Hindlimb muscle (tissue), 1 donor: ENCODE results near the gene MUS81. TPM values are rescaled to one million over a fixed set of nuclear protein-coding genes. Genes with fewer than 3 reads are reported as not detected.
"Not testable (repeated sequence)": the region's sequence is repeated elsewhere in the genome, so short reads cannot be mapped to it uniquely, and the experiment has no call there.

ENCODE experiments used
- DNase-seq: peaks from one replicate; pipeline ENCODE4 v3.0.0-alpha.2; 2013
- polyA plus RNA-seq: library from polyadenylated mRNA; unstranded; fragments of 120-200 nt; gene quantifications from one replicate; pipeline ENCODE4 v1.2.1, GENCODE V29; 2013; ENCODE audit not compliant: insufficient read length

MUS81 gene
- polyA plus RNA-seq, 1 donor: 52.3 TPM

DNA sequence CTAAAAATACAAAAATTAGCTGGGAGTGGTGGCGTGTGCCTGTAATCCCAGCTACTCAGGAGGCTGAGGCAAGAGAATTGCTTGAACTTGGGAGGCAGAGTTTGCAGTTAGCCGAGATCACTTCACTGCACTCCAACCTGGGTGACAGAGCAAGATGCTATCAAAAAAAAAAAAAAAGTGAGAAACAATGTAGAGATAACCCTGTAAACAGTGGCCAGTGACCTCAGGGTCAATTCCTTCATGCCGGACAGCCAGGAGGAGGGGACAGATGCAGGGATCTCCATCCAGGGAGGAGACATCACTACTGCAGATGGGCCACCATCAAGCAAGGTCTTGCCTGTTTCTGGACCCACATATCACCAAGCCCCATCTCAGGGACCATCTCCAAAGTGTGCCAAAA lies 12.5 kb upstream of the MUS81 start:
- DNase-seq: no peak

DNA sequence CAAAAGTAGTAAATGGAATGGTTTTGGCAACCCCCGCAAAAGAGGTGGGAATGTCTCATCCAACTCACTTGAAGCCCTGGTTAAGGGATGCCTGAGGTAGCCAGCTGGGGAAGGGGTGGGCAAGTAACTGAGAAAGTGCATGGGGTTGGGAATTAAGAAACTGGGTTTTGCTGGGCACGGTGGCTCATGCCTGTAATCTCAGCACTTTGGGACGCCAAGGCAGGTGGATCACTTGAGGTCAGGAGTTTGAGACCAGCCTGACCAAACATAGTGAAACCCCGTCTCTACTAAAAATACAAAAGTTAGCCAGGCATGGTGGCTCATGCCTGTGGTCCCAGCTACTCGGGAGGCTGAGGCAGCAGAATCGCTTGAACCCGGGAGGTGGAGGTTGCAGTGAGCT lies 11.5 kb upstream of the MUS81 start:
- DNase-seq: not testable (repeated sequence)

DNA sequence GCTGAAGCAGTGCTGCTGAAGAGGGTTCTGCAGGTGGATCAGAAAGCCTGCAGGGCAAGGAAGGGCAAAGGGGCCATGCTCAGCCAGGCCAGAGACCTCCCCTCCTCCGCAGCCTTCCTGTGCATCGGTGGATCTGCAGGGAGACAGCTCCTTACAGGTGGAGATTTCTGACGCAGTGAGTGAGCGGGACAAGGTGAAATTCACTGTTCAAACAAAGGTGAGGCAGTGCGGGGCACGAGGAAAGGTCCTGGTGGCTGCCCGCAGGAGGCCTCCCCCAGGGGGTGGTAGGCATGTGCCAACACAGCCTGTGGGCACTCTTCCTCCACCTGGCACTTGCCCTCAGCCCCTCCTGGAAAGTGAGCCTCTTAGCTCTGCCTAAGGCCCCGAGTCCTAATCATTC lies 10.9 kb upstream of the MUS81 start:
- DNase-seq: no peak

DNA sequence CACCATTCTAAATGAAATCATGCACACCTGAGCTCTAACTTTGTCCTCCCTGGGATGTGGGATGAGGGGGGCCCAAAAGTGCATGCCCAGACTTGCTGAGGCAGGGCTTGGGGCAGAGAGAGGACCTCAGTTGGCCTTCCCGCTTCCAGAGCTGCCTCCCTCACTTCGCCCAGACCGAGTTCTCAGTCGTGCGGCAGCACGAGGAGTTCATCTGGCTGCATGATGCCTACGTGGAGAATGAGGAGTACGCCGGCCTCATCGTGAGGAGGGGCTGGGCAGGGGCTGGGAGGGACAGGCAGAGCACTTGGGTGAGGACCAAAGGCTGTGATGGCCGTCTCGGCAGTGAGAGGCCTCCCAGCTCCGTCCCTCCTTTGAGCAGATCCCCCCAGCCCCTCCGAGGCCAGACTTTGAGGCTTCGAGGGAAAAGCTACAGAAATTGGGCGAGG lies 10.4 kb upstream of the MUS81 start:
- no peak for DNase-seq

DNA sequence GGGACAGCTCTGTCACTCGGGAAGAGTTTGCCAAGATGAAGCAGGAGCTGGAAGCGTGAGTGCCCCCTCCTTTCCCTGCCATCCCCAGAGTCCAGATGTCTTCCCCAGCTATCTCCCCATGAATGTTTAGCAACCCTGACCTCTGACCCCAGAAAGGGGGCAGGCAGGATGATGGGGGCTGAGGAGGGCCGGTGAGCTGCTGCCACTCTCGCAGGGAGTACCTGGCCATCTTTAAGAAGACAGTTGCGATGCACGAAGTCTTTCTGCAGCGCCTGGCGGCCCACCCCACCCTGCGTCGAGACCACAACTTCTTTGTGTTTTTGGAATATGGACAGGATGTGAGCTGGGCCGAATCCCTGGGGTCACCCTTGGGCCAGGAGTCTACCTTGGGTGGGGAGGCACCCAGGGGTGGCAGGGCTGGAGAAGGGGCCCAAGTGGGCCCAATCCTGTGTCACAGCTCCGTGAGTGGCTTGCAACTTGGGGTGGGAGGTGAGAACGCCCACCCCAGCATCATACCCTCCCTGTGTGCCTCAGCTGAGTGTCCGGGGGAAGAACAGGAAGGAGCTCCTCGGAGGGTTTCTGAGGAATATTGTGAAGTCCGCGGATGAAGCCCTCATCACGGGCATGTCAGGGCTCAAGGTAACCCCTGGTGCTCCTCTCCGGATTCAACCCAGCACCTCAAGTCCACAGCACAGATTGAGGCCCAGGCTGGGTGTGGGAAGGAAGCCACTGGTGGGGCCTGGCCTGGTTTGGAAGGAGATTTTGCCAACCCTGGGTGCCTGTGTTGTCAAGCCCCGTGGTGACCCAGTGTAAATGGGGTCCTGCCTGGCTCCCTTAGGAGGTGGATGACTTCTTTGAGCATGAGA lies 9.8 kb upstream of the MUS81 start:
- DNase-seq: no peak

DNA sequence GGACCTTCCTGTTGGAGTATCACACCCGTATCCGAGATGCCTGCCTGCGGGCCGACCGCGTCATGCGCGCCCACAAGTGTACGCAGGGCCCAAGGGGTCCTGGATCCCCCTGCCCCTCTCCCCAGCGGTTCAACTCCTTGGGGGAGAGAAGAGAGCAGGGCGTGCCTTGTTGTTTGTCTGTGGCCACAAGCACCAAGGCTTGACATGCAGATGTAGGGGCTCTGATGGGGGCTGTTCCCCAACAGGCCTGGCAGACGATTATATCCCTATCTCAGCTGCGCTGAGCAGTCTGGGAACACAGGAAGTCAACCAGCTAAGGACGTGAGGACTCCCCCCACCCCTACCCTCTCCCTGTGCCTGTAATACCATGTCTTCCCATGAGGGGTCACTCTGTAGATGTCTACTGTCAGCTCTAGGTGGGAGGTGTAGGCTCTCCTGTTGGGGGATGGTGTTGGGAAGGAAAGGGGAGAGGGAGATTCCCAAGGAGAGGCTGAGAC lies 9.1 kb upstream of the MUS81 start:
- no peak for DNase-seq

DNA sequence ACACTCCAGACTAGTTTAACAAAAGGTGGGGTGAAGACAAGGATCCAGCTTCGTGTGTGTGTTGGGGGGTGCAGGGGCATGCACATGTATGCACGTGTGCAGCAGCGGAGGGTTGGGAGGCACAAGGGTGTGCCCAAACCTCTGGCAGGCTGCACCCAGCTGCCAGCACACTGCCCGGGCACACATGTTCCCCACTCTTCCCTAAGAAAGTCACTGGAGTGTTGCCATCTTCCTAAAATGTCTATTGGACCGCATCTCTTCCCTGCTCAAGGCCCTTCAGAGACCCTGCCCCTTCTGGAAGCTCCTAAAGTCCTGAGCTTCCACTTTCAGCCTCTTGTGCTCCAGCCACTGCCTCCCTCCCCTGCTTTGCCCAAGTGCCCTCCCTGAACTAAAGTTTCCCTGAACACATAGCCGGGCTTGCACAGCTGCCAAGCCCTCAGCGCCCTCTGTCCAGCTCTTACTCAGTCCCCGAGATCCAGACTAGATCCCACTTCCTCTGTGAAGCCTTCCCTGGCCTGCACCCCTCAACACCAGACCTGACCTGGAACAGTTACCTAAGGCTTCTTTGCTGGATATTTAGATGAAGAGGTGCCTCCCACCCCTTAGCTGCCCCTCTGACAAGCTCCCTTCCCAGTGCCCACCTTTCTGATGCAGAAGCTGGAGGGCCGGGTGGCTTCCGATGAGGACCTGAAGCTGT lies 8.3 kb upstream of the MUS81 start:
- DNase-seq: no peak

DNA sequence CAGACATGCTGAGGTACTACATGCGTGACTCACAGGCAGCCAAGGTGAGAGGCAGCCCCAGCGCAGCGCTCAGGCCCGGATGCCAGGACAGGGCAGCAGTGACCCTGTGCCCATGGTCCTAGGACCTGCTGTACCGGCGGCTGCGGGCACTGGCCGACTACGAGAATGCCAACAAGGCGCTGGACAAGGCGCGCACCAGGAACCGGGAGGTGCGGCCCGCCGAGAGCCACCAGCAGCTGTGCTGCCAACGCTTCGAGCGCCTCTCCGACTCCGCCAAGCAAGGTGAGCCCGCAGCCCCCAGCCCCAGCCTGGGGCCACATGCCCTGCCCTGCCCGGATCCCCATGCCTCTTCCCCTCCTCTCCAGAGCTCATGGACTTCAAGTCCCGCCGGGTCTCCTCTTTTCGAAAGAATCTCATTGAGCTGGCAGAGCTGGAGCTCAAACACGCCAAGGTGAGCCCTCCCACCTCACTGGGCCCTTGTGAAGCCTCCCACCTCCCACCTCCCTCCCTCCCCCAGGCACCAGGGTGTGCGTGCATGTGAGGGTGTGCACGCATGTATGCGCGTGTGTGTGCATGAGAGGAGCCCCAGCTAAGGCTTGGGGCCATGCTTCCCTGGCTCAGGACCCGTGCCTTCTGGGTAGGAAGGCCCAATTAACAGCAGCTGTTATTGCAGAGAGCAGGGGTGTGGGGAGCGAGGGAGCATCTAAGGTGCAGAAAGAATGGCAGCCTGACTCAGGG lies 7.6 kb upstream of the MUS81 start:
- DNase-seq: no peak

DNA sequence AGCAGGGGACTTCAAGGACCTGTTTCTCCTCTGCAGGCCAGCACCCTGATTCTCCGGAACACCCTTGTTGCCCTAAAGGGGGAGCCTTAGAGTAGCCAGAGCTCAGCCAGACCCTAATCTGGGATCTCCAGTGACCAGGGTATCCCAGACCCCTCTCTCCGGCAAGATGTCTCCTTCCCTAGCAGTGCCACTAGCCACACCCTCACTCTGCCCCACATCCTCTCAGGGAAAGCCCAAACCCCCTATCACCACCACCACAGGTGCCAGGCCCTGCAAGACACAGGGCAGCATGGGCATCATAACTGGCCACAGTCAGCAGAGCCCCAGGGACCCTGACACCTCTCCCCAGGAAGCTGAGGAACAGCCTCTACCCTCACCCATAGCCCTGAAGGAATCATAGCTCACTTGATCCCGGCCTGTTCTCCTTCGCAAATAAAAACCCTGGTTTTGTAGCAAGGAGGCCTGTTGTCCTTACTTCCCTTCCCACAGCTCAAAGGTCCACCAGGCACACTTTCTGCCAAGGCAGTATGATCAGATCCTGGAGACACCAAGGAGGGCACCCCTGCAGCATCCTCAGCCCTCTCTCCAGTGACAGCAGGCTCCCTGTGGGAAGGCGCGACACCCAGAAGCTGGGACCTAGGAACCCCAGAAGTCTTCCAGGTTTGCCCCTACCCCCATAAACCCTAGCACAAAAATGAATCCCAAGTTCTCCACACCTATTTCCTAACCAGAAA lies 6.8 kb upstream of the MUS81 start:
- no peak for DNase-seq

DNA sequence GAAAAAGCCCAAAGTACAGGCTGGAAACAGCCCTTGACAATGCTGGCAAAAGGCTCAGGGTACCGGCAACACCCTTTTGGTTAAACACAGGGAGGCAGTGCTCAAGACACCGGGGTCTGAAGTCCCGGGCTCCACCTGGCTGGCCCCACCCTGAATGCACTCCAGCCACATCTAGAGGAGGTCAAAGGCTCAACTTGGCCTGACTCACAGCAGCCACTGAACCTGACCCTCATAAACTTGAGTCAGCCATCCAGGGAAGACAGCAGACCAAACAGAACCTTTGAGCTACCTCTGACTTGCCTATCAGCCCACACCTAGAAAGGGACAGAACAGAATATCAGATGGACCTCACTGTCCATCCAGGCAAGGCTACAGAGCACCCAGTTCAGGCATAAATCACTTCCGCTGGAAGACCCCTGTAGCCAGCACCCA lies 6.1 kb upstream of the MUS81 start:
- DNase-seq: no peak

DNA sequence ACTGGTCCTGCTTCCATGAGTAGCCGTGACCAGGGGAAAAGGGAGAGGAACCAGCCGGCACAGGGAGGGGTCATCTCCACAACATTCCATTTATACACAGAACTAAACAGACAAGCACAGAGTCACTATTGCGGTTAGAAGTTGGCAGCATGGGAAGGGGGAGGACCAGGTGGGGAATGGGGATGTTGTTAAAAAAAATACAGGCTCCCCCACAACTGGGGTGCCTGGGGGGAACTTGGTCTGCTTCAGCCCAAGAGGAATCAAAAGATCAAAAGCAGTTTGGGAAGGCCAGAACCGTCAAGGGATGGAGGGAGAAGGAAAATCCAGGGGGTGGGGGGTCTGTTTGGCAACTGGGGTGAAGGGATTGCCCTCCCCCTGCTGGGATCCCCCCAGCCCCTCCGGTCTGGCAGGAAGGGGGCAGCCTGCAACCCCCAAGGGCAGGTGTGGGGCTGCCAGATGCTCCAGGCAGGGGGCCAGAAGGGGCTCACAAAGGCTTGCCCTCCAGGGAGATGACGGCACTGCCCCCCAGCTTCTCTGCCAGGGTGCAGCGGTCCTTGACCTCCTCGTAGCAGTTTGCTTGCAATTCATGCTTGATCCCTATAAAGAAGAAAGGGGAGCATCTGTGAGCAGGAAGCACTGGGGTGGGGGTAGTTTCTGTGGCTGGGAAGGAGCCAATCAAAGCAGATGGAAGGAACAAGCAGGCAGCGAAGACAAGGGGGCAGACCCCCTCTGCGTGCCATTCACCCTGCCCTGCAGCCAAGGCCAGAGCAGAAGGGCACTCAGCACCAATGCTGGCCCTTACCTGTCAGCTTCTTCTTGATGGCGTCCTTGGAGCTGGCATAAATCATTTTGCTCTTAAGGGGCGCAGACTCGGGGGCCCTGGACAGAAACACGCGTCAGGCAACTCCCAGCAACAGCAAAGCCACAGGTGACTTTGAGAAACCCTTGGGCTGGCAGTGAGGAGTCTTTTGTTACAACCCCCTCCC lies 5.1 kb upstream of the MUS81 start:
- DNase-seq: no peak

DNA sequence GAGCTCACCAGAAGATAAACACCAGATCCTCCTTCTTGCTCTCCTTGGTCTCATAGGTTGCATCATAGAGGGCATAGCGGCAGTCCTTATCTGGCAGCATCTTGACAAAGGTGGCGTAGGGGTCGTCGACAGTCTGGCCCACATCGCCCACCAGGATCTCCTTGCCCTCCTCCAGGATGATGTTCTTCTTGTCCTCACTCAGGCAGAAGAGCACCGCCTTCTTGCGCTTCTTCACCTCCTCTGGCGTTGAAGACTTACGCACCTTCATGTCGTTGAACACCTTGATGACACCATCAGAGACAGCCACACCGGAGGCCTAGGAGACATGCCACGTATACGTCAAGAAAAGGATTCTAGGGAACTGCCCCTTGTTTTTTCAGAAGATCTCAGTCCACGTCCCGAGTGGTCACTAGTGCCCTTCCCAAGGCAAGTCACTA lies 4.3 kb upstream of the MUS81 start:
- no peak for DNase-seq

DNA sequence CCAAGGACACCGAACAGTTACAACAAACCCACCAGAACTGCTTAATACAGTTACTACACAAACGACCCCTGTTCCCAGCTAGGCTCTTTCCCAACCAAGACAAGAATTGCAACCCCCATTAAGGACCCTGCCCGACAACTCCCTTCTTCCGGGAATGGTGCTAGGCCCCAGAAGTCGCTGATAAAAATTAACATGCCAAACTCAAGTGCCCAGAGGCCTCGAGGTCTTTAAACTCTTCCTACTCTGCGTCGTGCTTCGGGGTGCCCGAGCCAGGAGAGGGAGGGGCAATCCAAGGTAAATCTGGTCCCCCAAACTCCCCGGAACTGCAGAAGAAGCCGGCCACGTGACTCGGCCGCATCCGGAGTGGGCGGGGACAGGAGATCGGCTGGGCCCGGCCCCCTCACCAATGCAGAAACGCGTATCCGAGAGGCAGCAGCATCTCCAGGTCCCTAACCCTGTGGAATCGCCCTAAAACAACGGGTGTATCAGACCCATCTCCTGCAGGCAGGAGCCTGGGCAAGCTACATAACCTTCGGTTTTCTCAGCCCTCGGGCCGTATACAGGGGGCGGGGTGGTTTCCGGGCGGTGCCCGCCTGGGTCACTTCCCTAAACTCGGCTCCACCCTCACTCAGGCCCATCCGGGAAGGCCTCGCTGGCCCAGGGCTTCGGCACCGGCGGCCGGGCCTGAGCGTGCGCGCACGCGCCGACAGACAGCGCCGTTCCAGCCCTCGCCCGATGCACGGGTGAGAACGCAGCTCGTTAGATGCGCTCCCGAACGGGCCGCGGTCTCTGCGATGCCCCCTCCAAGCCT lies 3.3 kb upstream of the MUS81 start:
- peak; percentile 84 for DNase-seq

DNA sequence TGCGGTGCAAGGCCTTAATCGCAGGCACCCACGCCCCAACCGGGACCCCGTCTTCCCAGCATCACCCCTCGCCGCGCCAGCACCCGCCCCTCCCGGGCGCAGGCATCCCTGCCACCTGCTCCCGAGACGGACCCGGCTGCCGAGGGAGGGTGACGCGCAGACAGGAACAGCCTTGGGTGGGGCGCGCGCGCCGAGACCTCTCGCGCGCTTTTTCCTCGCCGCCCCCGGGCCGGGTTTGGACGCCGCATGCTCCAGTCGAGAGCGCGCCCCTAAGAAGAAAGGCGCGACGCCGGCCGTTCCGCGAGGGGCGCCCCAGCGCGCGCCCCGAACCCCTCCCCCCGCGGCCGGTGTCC lies 2.8 kb upstream of the MUS81 start:
- no peak for DNase-seq

DNA sequence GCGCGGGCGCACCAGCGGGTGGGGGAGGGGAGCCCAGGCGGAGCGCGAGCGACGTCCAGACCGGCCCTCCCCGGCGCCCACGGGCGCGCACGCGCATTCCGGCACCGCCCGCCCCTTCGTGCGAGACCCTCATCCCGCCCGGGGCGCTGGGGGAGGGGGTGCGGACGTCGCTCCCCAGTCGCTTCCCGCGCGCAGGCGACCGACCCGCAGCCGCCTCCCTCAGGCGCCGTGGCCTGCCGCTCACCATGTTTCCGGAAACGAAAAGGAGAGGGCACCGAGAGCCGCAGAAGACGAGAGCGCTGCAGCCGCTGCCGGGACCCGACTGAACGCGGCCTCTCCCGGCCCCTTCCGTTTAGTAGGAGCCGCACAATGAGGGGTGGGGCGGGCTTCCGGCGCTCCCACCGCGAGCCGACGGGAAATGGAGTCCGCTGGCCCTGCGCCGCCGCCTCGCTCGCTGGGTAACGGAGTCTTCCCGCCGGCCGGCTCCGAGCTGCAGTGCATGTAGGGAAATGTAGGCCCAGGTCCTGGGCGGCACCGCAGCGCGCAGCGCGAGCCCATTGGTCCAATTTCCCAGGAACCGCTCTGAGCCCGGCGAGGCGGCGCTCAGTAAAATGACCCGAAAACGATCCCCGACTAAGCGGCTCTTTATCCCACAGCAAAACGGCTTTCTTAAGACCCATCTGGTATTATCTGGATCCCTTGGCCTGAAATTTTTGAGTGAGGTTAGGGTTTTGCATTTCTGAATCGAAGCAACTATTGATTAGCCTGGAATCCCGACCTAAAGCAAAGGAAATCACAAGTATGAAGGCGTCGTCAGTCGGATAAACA lies 2.2 kb upstream of the MUS81 start, which contains the start of gene CFL1:
Gene CFL1, minus strand, starts transcription at position 328 of the 828 bp plus-strand sequence. Its CDS starts 81 bp downstream, at position 247.
- DNase-seq: peak; percentile 99

DNA sequence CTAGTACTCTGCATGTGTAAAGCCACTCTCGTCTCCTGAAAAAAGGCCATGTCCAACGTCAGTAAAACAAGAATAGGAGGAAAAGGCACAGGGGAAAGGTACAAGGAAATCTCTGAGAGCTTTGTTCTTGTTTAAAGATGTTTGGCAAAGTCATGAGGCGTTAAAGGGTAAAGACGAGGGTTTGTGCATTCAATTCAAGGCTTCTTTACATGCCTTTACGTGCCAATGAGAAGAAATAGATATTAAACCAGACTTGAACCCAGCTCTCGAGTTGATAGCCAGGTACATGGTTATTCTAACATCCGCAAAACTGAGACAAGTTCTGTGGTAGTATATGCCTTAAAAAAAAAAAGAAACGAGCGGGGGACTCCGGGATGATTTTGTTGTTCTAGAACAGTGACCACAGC lies 1.5 kb upstream of the MUS81 start:
- DNase-seq: no peak

DNA sequence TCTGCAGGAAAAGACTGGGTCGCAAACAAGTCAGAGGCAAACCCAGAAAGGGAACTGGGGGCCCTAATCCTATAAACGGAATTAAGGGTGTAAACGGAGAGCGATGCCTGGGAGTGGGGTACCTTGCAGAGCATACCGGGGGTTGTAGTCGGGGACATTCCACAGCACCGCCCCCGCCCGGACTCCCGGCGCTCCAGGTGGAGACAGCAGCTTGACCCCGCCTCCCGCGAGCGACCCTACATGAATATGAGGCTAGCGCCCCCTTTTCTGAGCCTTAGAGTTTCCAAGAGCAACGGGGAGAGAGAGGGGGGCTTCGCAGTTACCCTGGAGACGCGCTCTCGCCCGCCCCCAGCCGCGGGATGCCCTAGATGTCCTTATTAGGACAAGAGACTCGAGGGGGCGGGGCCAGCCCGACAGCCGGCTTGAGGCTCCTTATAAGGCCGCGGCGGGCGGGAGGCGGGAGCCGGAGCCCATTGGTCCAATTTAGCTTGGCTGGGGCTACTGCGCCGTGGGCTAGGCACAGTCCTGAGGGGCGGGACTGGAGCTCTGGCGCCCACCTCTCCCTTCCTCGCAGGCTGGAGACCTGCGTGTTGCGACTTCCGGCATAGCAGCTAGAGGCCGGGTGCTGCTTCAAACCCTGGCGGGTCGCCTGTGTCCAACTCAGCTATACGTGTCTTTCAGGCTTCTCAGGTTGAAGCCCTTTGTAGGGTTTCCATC lies 980 bp upstream of the MUS81 start:
- DNase-seq: peak; percentile 95

DNA sequence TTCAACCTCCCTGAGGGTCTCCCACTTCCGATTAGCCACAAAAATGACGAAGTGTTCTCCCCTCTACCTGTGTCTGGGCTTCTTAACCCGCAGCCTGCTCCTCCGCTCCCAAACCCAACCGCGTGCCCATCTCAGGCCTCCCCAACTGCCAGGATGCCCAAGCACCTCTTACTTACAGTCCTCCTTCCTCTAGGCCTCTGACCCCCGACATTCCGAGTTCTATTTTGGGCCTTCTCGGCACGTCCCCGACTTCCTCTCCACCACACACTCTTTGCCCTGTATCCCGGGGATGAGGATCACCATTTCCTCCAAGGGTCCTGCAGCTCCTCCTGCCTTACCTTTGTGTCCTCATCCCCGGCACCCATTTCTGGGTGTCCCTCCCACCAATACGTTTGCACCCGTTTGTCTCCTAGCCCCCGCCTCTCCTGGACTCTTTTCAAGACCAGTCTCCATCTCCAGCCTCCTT lies 388 bp upstream of the MUS81 start:
- no peak for DNase-seq
